H1 (cell line): ENCODE data around the gene TMPRSS3. TPM values are rescaled to one million over a fixed set of nuclear protein-coding genes. Genes with fewer than 3 reads are reported as not detected.

Experiments used
- CTBP2 ChIP-seq: IDR thresholded peaks from 2 replicates; pipeline ENCODE4 v1.7.0; 2011; ENCODE audit warnings: borderline replicate concordance, mild to moderate bottlenecking, moderate library complexity, mixed read lengths, low read length; ENCODE audit not compliant: insufficient read depth, insufficient read length
- polyA plus RNA-seq, 7 experiments: library from polyadenylated mRNA; depleted of rRNA in 3 of 7; stranded (reverse) in 5 of 7; unstranded in 2 of 7; fragments of >200 nt in 5 of 7; fragments of 200-250 nt in 2 of 7; gene quantifications; 1 replicate in 5 of 7; 2 replicates in 1 of 7; 4 replicates in 1 of 7; pipeline versions ENCODE4 v1.2.1 to v1.2.3, GENCODE V29; 2011 to 2013; ENCODE audit warnings: missing spikeins in 2 of 7, mixed read lengths in 2 of 7
- total RNA-seq: library from RNA; stranded (reverse); fragmentation: NEBNext Ultra II Directional; extraction: Animal tissue kit (Norgen Biotek cat#: 25700); gene quantifications from 2 replicates; pipeline ENCODE4 v1.2.1, GENCODE V29; 2021

The TMPRSS3 gene
- total and polyA plus RNA-seq, 2 of the 8 experiments (the other 6 are each of a cell fraction or from before 2014, with no cell fraction given), result 0.38 TPM; not detected in 1

DNA sequence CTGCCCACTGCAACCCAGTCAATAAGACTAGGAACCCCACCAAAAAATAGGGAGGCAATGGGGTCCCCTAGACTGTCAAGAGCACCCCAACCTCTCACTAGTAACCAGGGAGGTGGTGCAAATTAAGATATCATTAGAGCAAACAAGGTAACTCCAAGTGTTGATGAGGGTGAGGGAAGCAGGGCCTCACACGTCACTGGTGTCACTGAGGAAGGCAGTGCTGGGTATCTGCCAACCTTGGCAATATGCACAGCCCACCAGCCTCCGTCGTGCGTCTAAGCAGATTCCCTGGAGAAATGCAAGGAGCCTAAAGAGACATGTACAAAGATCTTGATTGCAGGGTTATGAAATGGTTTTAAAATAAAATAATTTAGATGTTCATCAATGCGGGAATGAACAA is 11.6 kb upstream of the TMPRSS3 start (continued):
- TF ChIP-seq CTBP2, result no peak
